SK-N-SH treated with all-trans-retinoic acid at 6 μM for 48 hours (cell line): ENCODE data around the gene FOXN4.

ENCODE experiments used
- ATAC-seq: fragments of 200-7000 bp; cut with Tn5 transposase; 3 replicates; pipeline ENCODE4 v1.9.1; 2020; ENCODE audit warnings: mild to moderate bottlenecking, moderate library complexity
- ARNTL ChIP-seq: fragments of 450-650 bp; formaldehyde crosslinking; IDR thresholded peaks from 2 replicates; pipeline ENCODE4 v1.5.0; 2020; ENCODE audit warnings: low read depth, mild to moderate bottlenecking, moderate library complexity, borderline replicate concordance
- BACH2 ChIP-seq: fragments of 250-450 bp; sonication (Bioruptor Pico); IDR thresholded peaks from 2 replicates; pipeline ENCODE4 v1.9.0; 2021; ENCODE audit warnings: mild to moderate bottlenecking, borderline replicate concordance
- CSDC2 ChIP-seq: fragments of 250-450 bp; sonication (Bioruptor Pico); IDR thresholded peaks from 2 replicates; pipeline ENCODE4 v1.5.0; 2020; ENCODE audit warnings: mild to moderate bottlenecking, moderate library complexity
- ESRRG ChIP-seq: fragments of 250-450 bp; sonication (Bioruptor Pico); IDR thresholded peaks from 2 replicates; pipeline ENCODE4 v1.6.1; 2021; ENCODE audit warnings: mild to moderate bottlenecking
- GLIS3 ChIP-seq: fragments of 250-450 bp; sonication (Bioruptor Pico); IDR thresholded peaks from 2 replicates; pipeline ENCODE4 v1.5.0; 2020; ENCODE audit warnings: mild to moderate bottlenecking, moderate library complexity
- ISL1 ChIP-seq: fragments of 250-450 bp; sonication (Bioruptor Pico); IDR thresholded peaks from 2 replicates; pipeline ENCODE4 v2.1.2; 2022; ENCODE audit warnings: mild to moderate bottlenecking, moderate library complexity
- OSR1 ChIP-seq: fragments of 250-450 bp; sonication (Bioruptor Pico); IDR thresholded peaks from 2 replicates; pipeline ENCODE4 v1.8.0; 2022; ENCODE audit warnings: moderate library complexity, mild to moderate bottlenecking, inconsistent platforms
- RARB ChIP-seq: fragments of 250-450 bp; sonication (Bioruptor Pico); IDR thresholded peaks from 2 replicates; pipeline ENCODE4 v1.8.0; 2021; ENCODE audit warnings: mild to moderate bottlenecking, moderate library complexity
- SNAI2 ChIP-seq: fragments of 250-450 bp; sonication (Bioruptor Pico); IDR thresholded peaks from 2 replicates; pipeline ENCODE4 v1.5.0; 2020; ENCODE audit warnings: mild to moderate bottlenecking, moderate library complexity
- TCF4 ChIP-seq: fragments of 250-450 bp; sonication (Bioruptor Pico); IDR thresholded peaks from 2 replicates; pipeline ENCODE4 v1.8.0; 2021; ENCODE audit warnings: mild to moderate bottlenecking, moderate library complexity, borderline replicate concordance
- TOX ChIP-seq: fragments of 250-450 bp; sonication (Bioruptor Pico); IDR thresholded peaks from 2 replicates; pipeline ENCODE4 v1.8.0; 2021; ENCODE audit warnings: mild to moderate bottlenecking, moderate library complexity, borderline replicate concordance
- ZC3H10 ChIP-seq: fragments of 250-450 bp; sonication (Bioruptor Pico); IDR thresholded peaks from 2 replicates; pipeline ENCODE4 v1.5.1; 2021; ENCODE audit warnings: mild to moderate bottlenecking, moderate library complexity
- ZFP3 ChIP-seq: fragments of 250-450 bp; sonication (Bioruptor Pico); IDR thresholded peaks from 2 replicates; pipeline ENCODE4 v1.5.0; 2020; ENCODE audit warnings: mild to moderate bottlenecking, moderate library complexity
- ZNF565 ChIP-seq: fragments of 450-650 bp; formaldehyde crosslinking; conservative IDR thresholded peaks from 2 replicates; pipeline ENCODE4 v1.5.0; 2020; ENCODE audit warnings: low read depth, mild to moderate bottlenecking, moderate library complexity
- ZNF70 ChIP-seq: fragments of 450-650 bp; formaldehyde crosslinking; IDR thresholded peaks from 2 replicates; pipeline ENCODE4 v1.5.0; 2020; ENCODE audit warnings: mild to moderate bottlenecking, moderate library complexity
- ZNF8 ChIP-seq: fragments of 450-650 bp; formaldehyde crosslinking; IDR thresholded peaks from 2 replicates; pipeline ENCODE4 v1.5.0; 2020; ENCODE audit warnings: mild to moderate bottlenecking, moderate library complexity
- TF ChIP-seq, protein P1 (sequence below): fragments of 250-450 bp; sonication (Bioruptor Pico); IDR thresholded peaks from 2 replicates; pipeline ENCODE4 v1.5.0; 2020; ENCODE audit warnings: mild to moderate bottlenecking, moderate library complexity
- TF ChIP-seq, protein P2 (sequence below): fragments of 250-450 bp; sonication (Bioruptor Pico); IDR thresholded peaks from 2 replicates; pipeline ENCODE4 v1.8.0; 2020; ENCODE audit warnings: mild to moderate bottlenecking, moderate library complexity, borderline replicate concordance
- TF ChIP-seq, protein P3 (sequence below): fragments of 250-450 bp; sonication (Bioruptor Pico); IDR thresholded peaks from 2 replicates; pipeline ENCODE4 v1.8.0; 2021; ENCODE audit warnings: low read depth, mild to moderate bottlenecking, moderate library complexity, borderline replicate concordance
- TF ChIP-seq, protein P4 (sequence below): fragments of 250-450 bp; sonication (Bioruptor Pico); IDR thresholded peaks from 2 replicates; pipeline ENCODE4 v1.5.1; 2021; ENCODE audit warnings: mild to moderate bottlenecking, moderate library complexity
- TF ChIP-seq, protein P5 (sequence below): fragments of 250-450 bp; sonication (Bioruptor Pico); IDR thresholded peaks from 2 replicates; pipeline ENCODE4 v1.5.1; 2020; ENCODE audit warnings: low read depth, mild to moderate bottlenecking, moderate library complexity

FOXN4 gene

DNA sequence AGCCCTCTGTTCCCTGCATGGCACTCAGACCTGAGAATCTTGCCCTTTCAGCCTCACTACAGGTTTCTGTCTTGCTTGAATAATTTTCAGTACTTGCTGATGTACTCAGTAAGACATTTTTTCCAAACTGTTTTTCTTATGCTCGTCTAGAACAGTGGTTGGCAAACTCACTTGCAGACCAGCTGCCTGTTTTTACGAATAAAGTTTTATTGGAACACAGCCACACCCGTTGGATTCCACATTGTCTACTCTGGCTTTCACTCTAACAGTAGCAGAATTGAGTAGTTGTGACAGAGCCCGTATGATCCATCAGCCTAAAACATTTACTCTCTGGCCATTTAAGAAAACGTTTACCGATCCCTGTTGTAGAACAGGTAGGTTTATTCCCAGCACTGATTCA, 72.8 kb downstream of the FOXN4 start:
- TF ChIP-seq, protein P1, sequence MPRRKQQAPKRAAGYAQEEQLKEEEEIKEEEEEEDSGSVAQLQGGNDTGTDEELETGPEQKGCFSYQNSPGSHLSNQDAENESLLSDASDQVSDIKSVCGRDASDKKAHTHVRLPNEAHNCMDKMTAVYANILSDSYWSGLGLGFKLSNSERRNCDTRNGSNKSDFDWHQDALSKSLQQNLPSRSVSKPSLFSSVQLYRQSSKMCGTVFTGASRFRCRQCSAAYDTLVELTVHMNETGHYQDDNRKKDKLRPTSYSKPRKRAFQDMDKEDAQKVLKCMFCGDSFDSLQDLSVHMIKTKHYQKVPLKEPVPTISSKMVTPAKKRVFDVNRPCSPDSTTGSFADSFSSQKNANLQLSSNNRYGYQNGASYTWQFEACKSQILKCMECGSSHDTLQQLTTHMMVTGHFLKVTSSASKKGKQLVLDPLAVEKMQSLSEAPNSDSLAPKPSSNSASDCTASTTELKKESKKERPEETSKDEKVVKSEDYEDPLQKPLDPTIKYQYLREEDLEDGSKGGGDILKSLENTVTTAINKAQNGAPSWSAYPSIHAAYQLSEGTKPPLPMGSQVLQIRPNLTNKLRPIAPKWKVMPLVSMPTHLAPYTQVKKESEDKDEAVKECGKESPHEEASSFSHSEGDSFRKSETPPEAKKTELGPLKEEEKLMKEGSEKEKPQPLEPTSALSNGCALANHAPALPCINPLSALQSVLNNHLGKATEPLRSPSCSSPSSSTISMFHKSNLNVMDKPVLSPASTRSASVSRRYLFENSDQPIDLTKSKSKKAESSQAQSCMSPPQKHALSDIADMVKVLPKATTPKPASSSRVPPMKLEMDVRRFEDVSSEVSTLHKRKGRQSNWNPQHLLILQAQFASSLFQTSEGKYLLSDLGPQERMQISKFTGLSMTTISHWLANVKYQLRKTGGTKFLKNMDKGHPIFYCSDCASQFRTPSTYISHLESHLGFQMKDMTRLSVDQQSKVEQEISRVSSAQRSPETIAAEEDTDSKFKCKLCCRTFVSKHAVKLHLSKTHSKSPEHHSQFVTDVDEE (CRISPR knock-in tag): no peak
- TF ChIP-seq, protein P2, sequence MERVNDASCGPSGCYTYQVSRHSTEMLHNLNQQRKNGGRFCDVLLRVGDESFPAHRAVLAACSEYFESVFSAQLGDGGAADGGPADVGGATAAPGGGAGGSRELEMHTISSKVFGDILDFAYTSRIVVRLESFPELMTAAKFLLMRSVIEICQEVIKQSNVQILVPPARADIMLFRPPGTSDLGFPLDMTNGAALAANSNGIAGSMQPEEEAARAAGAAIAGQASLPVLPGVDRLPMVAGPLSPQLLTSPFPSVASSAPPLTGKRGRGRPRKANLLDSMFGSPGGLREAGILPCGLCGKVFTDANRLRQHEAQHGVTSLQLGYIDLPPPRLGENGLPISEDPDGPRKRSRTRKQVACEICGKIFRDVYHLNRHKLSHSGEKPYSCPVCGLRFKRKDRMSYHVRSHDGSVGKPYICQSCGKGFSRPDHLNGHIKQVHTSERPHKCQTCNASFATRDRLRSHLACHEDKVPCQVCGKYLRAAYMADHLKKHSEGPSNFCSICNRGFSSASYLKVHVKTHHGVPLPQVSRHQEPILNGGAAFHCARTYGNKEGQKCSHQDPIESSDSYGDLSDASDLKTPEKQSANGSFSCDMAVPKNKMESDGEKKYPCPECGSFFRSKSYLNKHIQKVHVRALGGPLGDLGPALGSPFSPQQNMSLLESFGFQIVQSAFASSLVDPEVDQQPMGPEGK: no peak
- TF ChIP-seq ZNF565 (CRISPR knock-in tag) (no peak), BACH2 (CRISPR knock-in tag) (no peak), ARNTL (no peak), GLIS3 (CRISPR knock-in tag) (no peak), ZNF8 (CRISPR knock-in tag) (no peak), OSR1 (CRISPR knock-in tag) (no peak), ZC3H10 (CRISPR knock-in tag) (no peak), TCF4 (CRISPR knock-in tag) (no peak), ZFP3 (no peak), RARB (CRISPR knock-in tag) (no peak), TOX (CRISPR knock-in tag) (no peak), ISL1 (CRISPR knock-in tag) (no peak), ZNF70 (CRISPR knock-in tag) (no peak), CSDC2 (CRISPR knock-in tag) (no peak), ESRRG (CRISPR knock-in tag) (no peak)
- TF ChIP-seq, protein P3, sequence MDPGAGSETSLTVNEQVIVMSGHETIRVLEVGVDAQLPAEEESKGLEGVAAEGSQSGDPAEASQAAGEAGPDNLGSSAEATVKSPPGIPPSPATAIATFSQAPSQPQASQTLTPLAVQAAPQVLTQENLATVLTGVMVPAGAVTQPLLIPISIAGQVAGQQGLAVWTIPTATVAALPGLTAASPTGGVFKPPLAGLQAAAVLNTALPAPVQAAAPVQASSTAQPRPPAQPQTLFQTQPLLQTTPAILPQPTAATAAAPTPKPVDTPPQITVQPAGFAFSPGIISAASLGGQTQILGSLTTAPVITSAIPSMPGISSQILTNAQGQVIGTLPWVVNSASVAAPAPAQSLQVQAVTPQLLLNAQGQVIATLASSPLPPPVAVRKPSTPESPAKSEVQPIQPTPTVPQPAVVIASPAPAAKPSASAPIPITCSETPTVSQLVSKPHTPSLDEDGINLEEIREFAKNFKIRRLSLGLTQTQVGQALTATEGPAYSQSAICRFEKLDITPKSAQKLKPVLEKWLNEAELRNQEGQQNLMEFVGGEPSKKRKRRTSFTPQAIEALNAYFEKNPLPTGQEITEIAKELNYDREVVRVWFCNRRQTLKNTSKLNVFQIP (CRISPR knock-in tag): no peak
- TF ChIP-seq, protein P4, sequence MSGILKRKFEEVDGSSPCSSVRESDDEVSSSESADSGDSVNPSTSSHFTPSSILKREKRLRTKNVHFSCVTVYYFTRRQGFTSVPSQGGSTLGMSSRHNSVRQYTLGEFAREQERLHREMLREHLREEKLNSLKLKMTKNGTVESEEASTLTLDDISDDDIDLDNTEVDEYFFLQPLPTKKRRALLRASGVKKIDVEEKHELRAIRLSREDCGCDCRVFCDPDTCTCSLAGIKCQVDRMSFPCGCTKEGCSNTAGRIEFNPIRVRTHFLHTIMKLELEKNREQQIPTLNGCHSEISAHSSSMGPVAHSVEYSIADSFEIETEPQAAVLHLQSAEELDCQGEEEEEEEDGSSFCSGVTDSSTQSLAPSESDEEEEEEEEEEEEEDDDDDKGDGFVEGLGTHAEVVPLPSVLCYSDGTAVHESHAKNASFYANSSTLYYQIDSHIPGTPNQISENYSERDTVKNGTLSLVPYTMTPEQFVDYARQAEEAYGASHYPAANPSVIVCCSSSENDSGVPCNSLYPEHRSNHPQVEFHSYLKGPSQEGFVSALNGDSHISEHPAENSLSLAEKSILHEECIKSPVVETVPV (CRISPR knock-in tag): no peak
- TF ChIP-seq, protein P5, sequence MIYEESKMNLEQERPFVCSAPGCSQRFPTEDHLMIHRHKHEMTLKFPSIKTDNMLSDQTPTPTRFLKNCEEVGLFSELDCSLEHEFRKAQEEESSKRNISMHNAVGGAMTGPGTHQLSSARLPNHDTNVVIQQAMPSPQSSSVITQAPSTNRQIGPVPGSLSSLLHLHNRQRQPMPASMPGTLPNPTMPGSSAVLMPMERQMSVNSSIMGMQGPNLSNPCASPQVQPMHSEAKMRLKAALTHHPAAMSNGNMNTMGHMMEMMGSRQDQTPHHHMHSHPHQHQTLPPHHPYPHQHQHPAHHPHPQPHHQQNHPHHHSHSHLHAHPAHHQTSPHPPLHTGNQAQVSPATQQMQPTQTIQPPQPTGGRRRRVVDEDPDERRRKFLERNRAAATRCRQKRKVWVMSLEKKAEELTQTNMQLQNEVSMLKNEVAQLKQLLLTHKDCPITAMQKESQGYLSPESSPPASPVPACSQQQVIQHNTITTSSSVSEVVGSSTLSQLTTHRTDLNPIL (CRISPR knock-in tag): no peak
- TF ChIP-seq, all 23 proteins: peak for 0
- ATAC-seq: no peak

DNA sequence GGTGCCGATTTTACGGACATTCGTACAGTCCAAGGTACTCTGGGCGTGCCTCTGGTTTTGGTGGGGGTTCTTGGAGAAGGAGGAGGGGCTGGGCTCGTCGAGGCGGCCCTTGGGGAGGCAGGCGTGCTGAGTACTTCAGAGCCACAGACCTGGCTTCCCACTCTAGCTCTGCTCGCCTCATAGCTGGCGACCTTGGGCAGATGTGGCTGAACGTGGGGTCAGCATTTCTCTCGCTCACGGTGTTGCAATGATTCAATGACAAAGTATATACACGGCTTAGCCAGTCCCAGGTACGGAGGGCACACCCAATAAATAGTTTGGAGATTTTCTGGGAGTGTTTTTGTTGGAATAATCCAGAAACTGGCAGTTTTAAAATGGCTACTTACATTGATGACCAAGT, 75.1 kb downstream of the FOXN4 start:
- TF ChIP-seq, protein P3 (CRISPR knock-in tag): no peak
- TF ChIP-seq, protein P2: no peak
- TF ChIP-seq CSDC2 (CRISPR knock-in tag) (no peak), OSR1 (CRISPR knock-in tag) (no peak), GLIS3 (CRISPR knock-in tag) (no peak), SNAI2 (CRISPR knock-in tag) (no peak), BACH2 (CRISPR knock-in tag) (no peak)
- TF ChIP-seq, protein P1 (CRISPR knock-in tag): no peak
- ATAC-seq: no peak
